Parathyroid adenoma (tissue), 2 donors: Measurements from ENCODE around the gene ZNF428.
"Not testable (repeated sequence)": the region's sequence is repeated elsewhere in the genome, so short reads cannot be mapped to it uniquely, and the experiment has no call there.

Experiments used
- H2AFZ ChIP-seq: fragments of 300-600 bp; sonication (generic); one replicate; pipeline ENCODE4 v1.7.0; 2017; ENCODE audit warnings: antibody characterized with exemption, mild to moderate bottlenecking
- H3K27ac ChIP-seq: fragments of 300-600 bp; sonication (generic); one replicate; pipeline ENCODE4 v1.7.0; 2017
- H3K27me3 ChIP-seq: fragments of 300-600 bp; sonication (generic); one replicate; pipeline ENCODE4 v1.7.0; 2017; ENCODE audit warnings: low read length; ENCODE audit not compliant: control insufficient read depth, insufficient read depth
- H3K36me3 ChIP-seq: fragments of 300-600 bp; sonication (generic); one replicate; pipeline ENCODE4 v1.7.0; 2017; ENCODE audit warnings: low read length; ENCODE audit not compliant: control insufficient read depth, insufficient read depth
- H3K4me1 ChIP-seq: fragments of 300-600 bp; sonication (generic); one replicate; pipeline ENCODE4 v1.7.0; 2017; ENCODE audit warnings: control low read depth
- H3K4me2 ChIP-seq: fragments of 300-600 bp; sonication (generic); one replicate; pipeline ENCODE4 v1.7.0; 2017; ENCODE audit warnings: low read length
- H3K4me3 ChIP-seq: fragments of 300-600 bp; sonication (generic); one replicate; pipeline ENCODE4 v1.7.0; 2017; ENCODE audit warnings: low read depth, low read length
- H3K79me2 ChIP-seq: fragments of 300-600 bp; sonication (generic); one replicate; pipeline ENCODE4 v1.7.0; 2017; ENCODE audit warnings: control low read depth
- H3K9ac ChIP-seq: fragments of 300-600 bp; sonication (generic); one replicate; pipeline ENCODE4 v1.7.0; 2017; ENCODE audit warnings: mild to moderate bottlenecking
- H3K9me3 ChIP-seq: fragments of 300-600 bp; sonication (generic); one replicate; pipeline ENCODE4 v1.7.0; 2017; ENCODE audit warnings: low read length; ENCODE audit not compliant: control insufficient read depth
- CTCF ChIP-seq: fragments of 300-600 bp; sonication (generic); IDR thresholded peaks from one replicate; pipeline ENCODE4 v1.7.0; 2017; ENCODE audit warnings: antibody characterized with exemption, mild to moderate bottlenecking
- donor health status: primary hyperparathyroidism.

Gene ZNF428

GRCh38 chr19:43638214-43638994, 19.0 kb upstream of the ZNF428 start:
- peak overlapping the region; percentile 13 for H3K27ac ChIP-seq

GRCh38 chr19:43636121-43636683, 16.8 kb upstream of the ZNF428 start:
- Histone ChIP-seq H3K9me3 (no peaks in the 10 kb centered on the region), H2AFZ (no peak overlapping the region), H3K4me3 (no peak overlapping the region), H3K4me1 (peaks cover 13% of the 10 kb centered on the region), H3K4me2 (no peak overlapping the region), H3K36me3 (no peaks in the 10 kb centered on the region), H3K9ac (no peak overlapping the region), H3K27ac (peak overlapping the region; percentile 94), H3K79me2 (peaks cover 15% of the 10 kb centered on the region), H3K27me3 (no peaks in the 10 kb centered on the region)
- TF ChIP-seq CTCF: no peak

More at GRCh38 chr19:43638214-43638994, 19.0 kb upstream of the ZNF428 start:
- H3K9me3 ChIP-seq: no peaks in the 10 kb centered on the region
- no peaks in the 10 kb centered on the region for H3K27me3 ChIP-seq
- no peak overlapping the region for H2AFZ ChIP-seq
- TF ChIP-seq CTCF: no peak
- no peaks in the 10 kb centered on the region for H3K36me3 ChIP-seq
- H3K79me2 ChIP-seq: peaks cover 5% of the 10 kb centered on the region
- H3K9ac ChIP-seq: no peak overlapping the region
- peaks cover 9% of the 10 kb centered on the region for H3K4me1 ChIP-seq
- H3K4me3 ChIP-seq: peak overlapping the region; percentile 59
- peak overlapping the region; percentile 69 for H3K4me2 ChIP-seq

DNA sequence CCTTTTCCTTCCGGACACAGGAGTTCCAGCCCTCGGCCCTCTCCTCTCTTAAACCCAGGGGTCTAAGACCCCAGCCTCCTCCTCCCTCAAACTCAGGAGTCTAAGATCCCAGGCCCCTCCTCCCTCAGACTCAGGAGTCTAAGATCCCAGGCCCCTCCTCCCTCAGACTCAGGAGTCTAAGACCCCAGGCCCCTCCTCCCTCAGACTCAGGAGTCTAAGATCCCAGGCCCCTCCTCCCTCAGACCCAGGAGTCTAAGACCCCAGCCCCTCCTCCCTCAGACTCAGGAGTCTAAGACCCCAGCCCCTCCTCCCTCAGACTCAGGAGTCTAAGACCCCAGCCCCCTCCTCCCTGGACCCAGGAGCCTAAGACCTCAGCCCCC, 16.1 kb upstream of the ZNF428 start:
- peak overlapping the region; percentile 94 for H3K27ac ChIP-seq
- peak overlapping the region; percentile 95 for H2AFZ ChIP-seq
- H3K79me2 ChIP-seq: peaks cover 19% of the 10 kb centered on the region
- H3K4me1 ChIP-seq: peaks cover 13% of the 10 kb centered on the region
- H3K4me2 ChIP-seq: peak overlapping the region; percentile 87
- peak overlapping the region; percentile 62 for H3K4me3 ChIP-seq
- H3K27me3 ChIP-seq, H3K9me3 ChIP-seq, H3K36me3 ChIP-seq, H3K9ac ChIP-seq: not testable (repeated sequence)

DNA sequence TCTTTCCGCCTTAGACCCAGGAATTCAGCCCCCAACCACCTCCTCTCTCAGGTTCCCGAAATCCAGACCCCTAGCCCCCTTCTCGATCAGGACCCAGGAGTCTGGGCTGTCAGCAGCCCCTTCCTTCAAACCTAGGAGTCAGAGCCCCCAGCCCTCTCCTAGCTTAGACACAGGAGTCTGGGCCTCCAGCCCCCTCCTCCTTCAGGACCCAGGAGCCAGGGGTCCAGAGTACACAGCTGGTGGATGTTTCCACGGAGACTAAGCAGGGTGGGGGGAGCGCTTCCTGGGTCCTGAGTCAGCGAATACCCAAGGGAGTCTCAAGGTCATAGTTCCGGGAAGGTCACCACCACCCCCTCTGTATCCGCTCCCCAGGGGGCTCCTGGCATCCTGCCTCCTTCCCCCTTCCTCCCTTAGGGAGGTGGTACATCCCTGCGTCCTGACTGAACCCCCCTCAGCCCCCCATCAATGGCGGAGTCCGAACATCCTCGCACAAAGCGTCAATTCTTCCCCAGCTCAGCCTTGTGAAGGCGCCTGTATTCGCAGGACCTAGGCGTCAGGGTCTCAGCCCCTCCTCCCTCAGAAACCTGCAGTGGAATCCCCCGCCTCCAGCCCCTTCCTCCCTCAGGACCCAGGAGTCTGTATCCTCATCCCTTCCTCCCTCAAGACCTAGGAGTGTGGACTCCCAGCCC, 15.6 kb upstream of the ZNF428 start:
- Histone ChIP-seq H3K79me2 (peaks cover 22% of the 10 kb centered on the region), H3K4me2 (peak overlapping the region; percentile 87), H3K27me3 (no peaks in the 10 kb centered on the region), H2AFZ (peak overlapping the region; percentile 95), H3K27ac (peak overlapping the region; percentile 94), H3K4me3 (peak overlapping the region; percentile 62), H3K36me3 (no peaks in the 10 kb centered on the region), H3K4me1 (peaks cover 13% of the 10 kb centered on the region), H3K9me3 (no peaks in the 10 kb centered on the region), H3K9ac (peak overlapping the region; percentile 88)
- no peak for TF ChIP-seq CTCF

DNA sequence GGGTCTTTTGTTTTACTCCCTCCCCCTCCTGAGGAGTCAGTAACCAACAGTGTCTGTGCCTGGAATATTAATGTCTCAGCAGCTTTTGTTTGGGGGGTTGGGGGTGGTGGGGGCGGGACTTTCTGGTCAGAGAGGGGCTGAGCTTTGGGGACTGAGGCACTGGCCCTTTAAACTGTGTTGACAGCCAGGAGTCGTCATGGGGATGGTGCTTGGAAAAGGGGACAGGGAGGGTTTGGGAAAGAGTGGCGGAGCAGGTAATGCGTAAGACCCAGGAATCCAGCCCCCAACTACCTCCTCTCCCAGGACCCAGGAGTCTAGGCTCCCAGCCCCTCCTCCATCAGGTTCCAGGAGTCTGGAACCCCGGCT, 15.1 kb upstream of the ZNF428 start:
- Histone ChIP-seq H3K36me3 (no peaks in the 10 kb centered on the region), H3K27me3 (no peaks in the 10 kb centered on the region), H3K9me3 (no peaks in the 10 kb centered on the region), H2AFZ (peak overlapping the region; percentile 95), H3K79me2 (peaks cover 23% of the 10 kb centered on the region), H3K4me1 (peaks cover 13% of the 10 kb centered on the region), H3K9ac (peak overlapping the region; percentile 88), H3K4me2 (peak overlapping the region; percentile 87), H3K27ac (peak overlapping the region; percentile 94), H3K4me3 (peak overlapping the region; percentile 62)
- TF ChIP-seq CTCF: no peak
